Activated CD4-positive, alpha-beta T cell treated with anti-CD3 and anti-CD28 coated beads, Interleukin-10, Interleukin-2, amounts not matched to agents 100 ng/mL and 50 ng/mL, durations not matched to agents 16 hours and 8 hours (primary cell): ENCODE results near the gene SLC38A9.

Source experiments
- DNase-seq: peaks from one replicate; pipeline ENCODE4 v3.0.0-alpha.2; 2020

Gene SLC38A9

GRCh38 chr5:55577353-55578060 is 134.6 kb downstream of the SLC38A9 start:
- DNase-seq: no peak

GRCh38 chr5:55576661-55577060 is 135.5 kb downstream of the SLC38A9 start:
- DNase-seq: no peak
